ENCODE measurements around the gene IQSEC1.
"Not testable (repeated sequence)": the region's sequence is repeated elsewhere in the genome, so short reads cannot be mapped to it uniquely, and the experiment has no call there.

Gene IQSEC1

DNA sequence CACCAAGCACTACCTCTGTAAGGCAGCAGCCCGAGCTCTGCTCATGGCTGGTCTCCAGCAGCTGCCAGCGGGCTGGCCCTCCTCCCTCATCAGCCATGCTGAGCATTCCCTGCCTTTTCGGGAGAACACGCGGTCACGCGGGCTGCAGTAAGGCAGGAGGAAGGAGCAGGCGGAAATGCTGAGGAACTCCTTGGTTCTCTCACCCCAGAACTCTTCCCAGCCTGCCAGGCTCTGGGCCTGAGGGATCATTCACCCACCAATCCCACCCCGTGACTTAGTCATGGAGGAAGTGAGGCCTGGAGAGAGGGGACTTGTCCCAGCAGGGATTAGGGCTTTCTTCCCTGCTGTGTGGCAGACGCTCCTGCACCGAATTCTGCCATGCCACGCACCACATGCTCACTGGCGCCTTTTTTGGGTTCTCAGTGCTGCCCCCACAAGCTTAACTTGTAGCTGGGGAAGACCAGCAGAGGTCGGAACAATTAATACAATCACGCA is 189.0 kb downstream of the IQSEC1 start:
- Mint-ChIP-seq H3K27me3 (peaks cover 4% of the 10 kb centered on the region), H3K27ac (no peak overlapping the region), H3K4me3 (no peak overlapping the region), H3K4me1 (ENCODE audit: low read depth) (peaks cover 13% of the 10 kb centered on the region), H3K9me3 (ENCODE audit: low read depth) (no peaks in the 10 kb centered on the region), H3K36me3 (no peaks in the 10 kb centered on the region)

DNA sequence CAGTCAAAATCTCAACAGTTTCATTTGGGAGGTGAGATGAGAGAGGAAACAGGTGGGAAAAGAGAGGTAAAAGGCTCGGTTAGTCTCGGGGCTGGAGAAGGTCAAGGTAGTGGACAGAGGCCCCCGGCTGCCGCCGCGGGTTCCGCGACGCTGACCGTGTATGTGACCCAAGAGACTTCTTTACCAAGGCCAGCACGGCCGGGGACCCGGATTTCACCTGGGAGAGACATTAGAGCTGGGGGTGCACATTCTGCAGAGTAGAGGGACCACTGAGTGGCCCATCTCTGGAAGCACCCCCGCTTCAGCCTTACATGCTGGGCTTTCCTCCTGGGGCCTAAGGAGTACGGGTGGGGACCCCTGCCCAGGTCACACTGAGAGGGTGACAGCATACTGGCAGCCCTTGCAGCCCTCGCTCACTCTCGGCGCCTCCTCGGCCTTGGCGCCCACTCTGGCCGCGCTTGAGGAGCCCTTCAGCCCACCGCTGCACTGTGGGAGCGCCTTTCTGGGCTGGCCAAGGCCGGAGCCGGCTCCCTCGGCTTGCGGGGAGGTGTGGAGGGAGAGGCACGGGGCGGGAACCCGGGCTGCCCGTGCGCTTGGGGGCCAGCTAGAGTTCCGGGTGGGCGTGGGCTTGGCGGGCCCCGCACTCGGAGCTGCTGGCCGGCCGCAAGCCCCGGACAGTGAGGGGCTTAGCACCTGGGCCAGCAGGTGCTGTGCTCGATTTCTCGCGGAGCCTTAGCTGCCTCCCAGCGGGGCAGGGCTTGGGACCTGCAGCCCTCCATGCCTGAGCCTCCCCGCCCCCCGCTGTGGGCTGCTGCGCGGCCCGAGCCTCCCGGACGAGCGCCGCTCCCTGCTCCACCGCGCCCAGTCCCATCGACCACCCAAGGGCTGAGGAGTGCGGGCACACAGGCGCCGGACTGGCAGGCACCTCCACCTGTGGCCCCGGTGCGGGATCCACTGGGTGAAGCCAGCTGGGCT is 190.6 kb downstream of the IQSEC1 start:
- Mint-ChIP-seq H3K4me1 (ENCODE audit: low read depth) (peaks cover 13% of the 10 kb centered on the region), H3K36me3 (no peaks in the 10 kb centered on the region), H3K27ac (no peak overlapping the region), H3K9me3 (ENCODE audit: low read depth) (no peaks in the 10 kb centered on the region), H3K4me3 (no peak overlapping the region), H3K27me3 (peaks cover 4% of the 10 kb centered on the region)

DNA sequence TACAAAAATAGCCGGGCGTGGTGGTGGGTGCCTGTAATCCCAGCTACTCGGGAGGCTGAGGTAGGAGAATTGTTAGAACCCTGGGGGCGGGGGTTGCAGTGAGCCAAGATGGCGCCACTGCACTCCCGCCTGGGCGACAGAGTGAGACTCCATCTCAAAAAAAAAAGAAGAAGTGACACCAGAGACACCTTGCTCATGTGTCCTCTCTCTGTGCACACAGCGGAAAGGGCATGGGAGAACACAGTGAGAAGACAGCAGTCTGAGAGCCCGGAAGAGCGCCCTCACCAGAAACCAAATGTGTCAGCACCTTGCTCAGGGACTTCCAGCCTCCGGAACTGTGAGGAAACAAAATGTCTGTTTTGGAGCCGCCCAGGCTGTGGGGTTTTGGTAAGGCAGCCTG is 191.4 kb downstream of the IQSEC1 start:
- not testable (repeated sequence) for H3K27ac Mint-ChIP-seq; H3K9me3 Mint-ChIP-seq (ENCODE audit: low read depth); H3K36me3 Mint-ChIP-seq; H3K4me3 Mint-ChIP-seq; H3K27me3 Mint-ChIP-seq
- H3K4me1 Mint-ChIP-seq (ENCODE audit: low read depth), result peaks cover 11% of the 10 kb centered on the region

DNA sequence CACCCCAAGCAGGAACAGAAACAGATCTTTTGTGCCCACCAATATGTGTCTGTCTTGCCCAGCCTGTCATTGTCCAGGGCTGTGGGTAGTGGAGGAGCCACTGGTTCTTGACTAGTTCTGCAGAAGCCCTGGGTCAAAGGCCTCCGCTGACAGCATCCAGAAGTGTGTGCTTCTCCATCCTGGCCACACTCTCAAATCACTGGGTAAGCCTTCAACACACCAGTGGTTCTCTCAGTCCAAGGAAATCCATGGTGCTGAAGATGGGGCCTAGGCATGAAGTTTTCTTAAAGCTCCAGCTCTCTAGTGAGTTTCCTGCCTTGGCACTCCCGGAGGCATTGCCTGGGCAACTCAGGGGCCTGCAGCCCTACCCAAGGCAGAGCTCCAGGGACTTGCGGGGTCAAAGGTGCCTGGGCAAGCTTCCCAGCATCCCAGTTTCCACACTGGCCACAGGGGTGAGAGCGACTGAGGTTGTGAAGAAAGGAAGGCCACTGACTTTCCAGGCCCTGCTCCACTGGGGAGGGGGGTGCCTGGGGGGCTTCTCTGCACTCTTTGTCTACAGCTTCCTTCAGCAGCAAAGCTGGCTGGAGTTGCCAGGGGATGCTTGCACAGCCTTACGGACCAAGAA is 193.9 kb downstream of the IQSEC1 start:
- H3K4me1 Mint-ChIP-seq (ENCODE audit: low read depth), result no peaks in the 10 kb centered on the region
- no peak overlapping the region for H3K4me3 Mint-ChIP-seq
- H3K27ac Mint-ChIP-seq, result no peak overlapping the region
- no peaks in the 10 kb centered on the region for H3K36me3 Mint-ChIP-seq
- H3K9me3 Mint-ChIP-seq (ENCODE audit: low read depth), result no peaks in the 10 kb centered on the region
- H3K27me3 Mint-ChIP-seq, result peaks cover 7% of the 10 kb centered on the region

DNA sequence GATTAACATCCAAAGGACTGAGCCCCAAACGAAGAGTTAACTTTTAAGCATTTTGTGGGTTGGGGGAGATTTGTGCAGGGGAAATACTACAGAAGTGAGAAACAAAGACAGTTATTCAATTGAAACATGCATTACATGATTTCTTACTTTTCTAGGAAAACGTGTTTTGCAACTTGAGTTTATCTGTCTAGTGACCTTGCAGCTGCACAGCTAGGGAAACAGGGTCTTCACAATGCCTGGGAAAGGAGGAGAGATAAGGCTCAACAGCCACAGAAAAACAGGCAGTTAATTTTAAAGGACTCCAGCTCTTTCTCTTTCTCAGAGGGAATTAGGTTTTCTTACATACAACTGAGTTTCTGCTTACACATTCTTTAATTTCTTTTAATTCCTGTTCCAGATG is 194.5 kb downstream of the IQSEC1 start:
- not testable (repeated sequence) for H3K4me3 Mint-ChIP-seq

DNA sequence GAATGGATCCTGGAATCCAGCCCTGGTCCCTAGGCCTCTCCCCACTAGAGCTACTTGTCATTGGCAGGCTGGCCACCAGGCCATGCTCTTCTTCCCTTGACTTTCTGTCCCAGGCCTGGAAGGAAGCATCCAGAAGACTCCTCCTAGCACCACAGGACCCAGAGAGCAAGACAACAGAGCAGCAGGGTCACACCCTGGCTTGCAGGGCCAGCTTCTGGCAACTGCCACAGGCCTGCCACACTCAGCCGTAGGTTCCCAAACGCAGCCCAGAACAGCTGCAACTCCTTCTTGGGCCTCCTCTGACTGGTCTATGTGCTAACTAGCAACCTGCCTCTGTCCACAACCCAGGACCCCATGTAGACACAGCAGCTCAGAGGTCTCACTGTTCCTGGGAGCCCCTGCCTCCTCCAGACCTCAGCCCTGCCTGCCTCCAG is 195.1 kb downstream of the IQSEC1 start:
- Mint-ChIP-seq H3K4me1 (ENCODE audit: low read depth) (no peaks in the 10 kb centered on the region), H3K9me3 (ENCODE audit: low read depth) (no peaks in the 10 kb centered on the region), H3K27ac (no peak overlapping the region), H3K4me3 (no peak overlapping the region), H3K27me3 (peaks cover 7% of the 10 kb centered on the region), H3K36me3 (no peaks in the 10 kb centered on the region)

More for the DNA sequence above, 194.5 kb downstream of the IQSEC1 start:
- not testable (repeated sequence) for H3K9me3 Mint-ChIP-seq (ENCODE audit: low read depth); H3K27ac Mint-ChIP-seq; H3K36me3 Mint-ChIP-seq; H3K27me3 Mint-ChIP-seq; H3K4me1 Mint-ChIP-seq (ENCODE audit: low read depth)

DNA sequence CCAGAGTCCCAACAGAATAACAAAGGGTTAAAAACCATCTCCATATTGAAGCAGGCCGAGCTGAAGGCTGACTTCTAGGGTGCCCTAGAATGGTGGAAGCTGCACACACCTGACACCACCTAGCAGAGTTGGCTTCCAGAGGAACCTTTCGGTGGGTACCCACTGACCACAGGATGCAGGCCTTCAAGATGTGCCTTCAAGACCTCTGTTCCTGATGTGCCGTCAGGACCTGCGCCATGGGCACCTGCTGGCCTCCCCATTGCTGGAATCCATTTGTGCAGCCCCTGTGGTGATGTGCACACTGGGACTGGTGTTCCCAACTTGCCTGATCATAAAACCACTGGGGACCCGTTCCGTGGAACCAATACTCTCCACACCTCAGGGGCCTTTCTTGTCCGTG is 196.2 kb downstream of the IQSEC1 start:
- no peaks in the 10 kb centered on the region for H3K36me3 Mint-ChIP-seq
- no peak overlapping the region for H3K4me3 Mint-ChIP-seq
- no peaks in the 10 kb centered on the region for H3K4me1 Mint-ChIP-seq (ENCODE audit: low read depth)

DNA sequence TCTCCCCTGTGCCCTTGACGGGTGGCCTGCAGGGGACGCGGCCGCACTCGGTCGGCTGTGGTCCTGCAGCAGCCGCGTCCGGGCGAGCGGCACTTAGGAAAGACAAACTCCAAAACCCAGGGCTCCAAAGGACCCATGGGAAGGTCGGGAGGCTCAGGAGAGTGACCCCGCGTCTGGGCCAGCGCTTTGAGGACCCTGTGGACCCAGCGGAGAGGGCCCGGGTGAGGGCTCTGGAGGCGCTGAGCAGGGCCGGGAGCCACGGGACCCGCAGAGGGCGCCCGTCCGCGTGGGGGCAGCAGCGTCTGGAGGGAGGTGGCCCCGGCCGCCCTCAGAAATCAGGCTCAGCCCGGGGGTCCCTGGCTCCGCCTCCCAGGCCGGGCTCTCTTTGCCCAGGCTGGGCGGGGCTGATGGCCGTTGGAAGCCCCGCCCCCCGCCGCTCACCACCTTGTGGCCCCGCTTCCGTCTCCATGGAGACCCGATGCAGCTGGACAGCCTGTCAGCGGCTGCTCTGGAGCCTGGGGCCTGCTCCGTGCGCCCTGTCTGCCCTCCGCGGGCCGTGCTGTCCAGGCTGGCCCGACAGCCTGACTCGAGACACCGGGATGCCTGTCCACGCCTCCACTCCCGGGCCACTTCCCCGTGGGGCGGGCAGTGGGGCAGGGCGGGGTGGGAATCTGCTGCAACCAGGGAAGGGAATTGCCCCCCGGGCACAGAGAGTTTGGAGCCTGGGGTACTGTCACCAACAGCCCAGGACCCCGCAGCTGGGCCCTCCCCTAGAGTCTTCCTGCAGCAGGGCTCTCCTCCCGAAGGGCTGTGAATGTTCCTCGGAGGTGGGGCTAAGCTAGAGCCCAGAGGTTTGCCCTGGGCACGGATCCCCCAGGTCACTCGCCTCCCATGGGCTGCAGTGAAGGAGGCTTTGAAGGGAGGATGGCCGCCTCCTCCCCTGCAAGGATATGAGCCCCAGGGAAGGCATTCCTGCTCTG is 197.1 kb downstream of the IQSEC1 start:
- H3K4me1 Mint-ChIP-seq (ENCODE audit: low read depth), result no peaks in the 10 kb centered on the region
- no peak overlapping the region for H3K27ac Mint-ChIP-seq
- H3K36me3 Mint-ChIP-seq, result no peaks in the 10 kb centered on the region
- no peaks in the 10 kb centered on the region for H3K9me3 Mint-ChIP-seq (ENCODE audit: low read depth)
- no peak overlapping the region for H3K4me3 Mint-ChIP-seq
- peaks cover 7% of the 10 kb centered on the region for H3K27me3 Mint-ChIP-seq

More for the DNA sequence above, 196.2 kb downstream of the IQSEC1 start:
- H3K27me3 Mint-ChIP-seq, result peaks cover 7% of the 10 kb centered on the region
- no peak overlapping the region for H3K27ac Mint-ChIP-seq
- no peaks in the 10 kb centered on the region for H3K9me3 Mint-ChIP-seq (ENCODE audit: low read depth)

DNA sequence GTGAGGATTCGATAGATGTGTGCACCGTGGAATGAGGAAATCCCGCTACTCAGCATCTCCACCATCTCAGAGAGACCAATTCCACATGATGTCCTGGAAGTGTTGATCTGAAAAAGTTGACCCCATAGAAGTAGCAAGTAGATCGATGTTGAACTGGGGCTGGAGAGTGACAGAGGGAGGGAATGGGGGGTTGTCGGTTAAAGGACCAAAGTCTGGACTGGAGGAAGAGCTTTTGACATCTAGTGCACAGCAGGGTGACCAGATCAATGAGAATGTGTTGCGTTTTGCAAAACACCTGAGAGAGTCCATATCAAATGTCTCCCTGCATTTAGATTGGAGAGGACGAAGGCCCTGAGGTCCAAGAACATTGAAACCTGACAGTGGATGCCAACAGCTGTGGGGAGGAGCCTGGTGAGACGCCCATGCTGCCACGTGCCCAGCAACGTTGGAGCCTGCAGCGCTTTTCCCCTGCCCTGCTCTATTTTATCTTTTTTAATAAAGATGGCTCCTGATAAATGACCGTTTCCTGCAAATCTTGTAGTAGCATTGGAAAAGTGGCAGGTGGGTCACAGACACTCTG is 201.7 kb downstream of the IQSEC1 start:
- no peaks in the 10 kb centered on the region for H3K36me3 Mint-ChIP-seq
- peaks cover 15% of the 10 kb centered on the region for H3K4me1 Mint-ChIP-seq (ENCODE audit: low read depth)
- H3K27me3 Mint-ChIP-seq, result peaks cover 12% of the 10 kb centered on the region
- no peak overlapping the region for H3K4me3 Mint-ChIP-seq
- H3K9me3 Mint-ChIP-seq (ENCODE audit: low read depth), result no peaks in the 10 kb centered on the region
- no peak overlapping the region for H3K27ac Mint-ChIP-seq

DNA sequence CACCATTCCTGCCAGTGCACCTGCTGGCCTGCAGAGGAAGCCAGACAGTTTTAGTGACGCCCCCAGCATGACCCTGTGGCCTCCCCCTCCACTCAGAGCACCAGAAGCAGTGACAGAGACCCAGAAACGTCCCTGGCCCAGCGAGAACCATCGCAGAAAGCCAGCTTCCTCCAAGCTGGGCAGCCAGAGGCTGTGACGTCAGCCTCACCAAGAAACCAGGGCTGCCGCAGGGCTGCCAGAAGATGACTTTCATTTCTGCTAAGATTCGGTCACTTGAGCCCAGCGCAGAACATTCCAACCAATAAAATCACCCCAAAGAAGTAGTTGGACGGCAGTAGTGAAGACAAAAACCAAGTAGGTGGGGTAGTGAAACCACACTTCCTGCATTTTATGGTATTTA is 202.3 kb downstream of the IQSEC1 start:
- peaks cover 15% of the 10 kb centered on the region for H3K4me1 Mint-ChIP-seq (ENCODE audit: low read depth)
- no peak overlapping the region for H3K4me3 Mint-ChIP-seq
- no peaks in the 10 kb centered on the region for H3K9me3 Mint-ChIP-seq (ENCODE audit: low read depth)
- peaks cover 12% of the 10 kb centered on the region for H3K27me3 Mint-ChIP-seq
- no peak overlapping the region for H3K27ac Mint-ChIP-seq
- no peaks in the 10 kb centered on the region for H3K36me3 Mint-ChIP-seq

DNA sequence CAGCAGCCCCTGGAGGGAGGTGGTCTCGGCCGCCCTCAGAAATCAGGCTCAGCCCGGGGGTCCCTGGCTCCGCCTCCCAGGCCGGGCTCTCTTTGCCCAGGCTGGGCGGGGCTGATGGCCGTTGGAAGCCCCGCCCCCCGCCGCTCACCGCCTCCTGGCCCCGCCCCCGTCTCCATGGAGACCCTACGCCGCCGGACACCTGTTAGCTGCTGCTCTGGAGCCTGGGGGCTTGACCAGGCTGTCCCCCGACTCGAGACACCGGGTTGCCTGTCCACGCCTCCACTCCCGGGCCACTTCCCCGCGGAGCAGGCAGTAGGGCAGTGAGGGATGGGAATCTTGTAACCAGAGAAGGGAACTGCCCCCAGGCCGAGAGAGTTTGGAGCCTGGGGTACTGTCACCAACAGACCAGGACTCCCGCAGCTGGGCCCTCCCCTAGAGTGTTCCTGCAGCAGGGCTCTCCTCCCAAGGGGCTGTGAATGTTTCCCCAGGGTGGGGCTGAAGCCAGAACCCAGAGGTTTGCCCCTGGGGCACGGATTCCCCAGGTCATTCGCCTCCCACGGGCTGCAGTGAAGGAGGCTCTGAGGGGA is 204.1 kb downstream of the IQSEC1 start:
- Mint-ChIP-seq H3K4me1 (ENCODE audit: low read depth) (peaks cover 15% of the 10 kb centered on the region), H3K27me3 (peaks cover 5% of the 10 kb centered on the region), H3K9me3 (ENCODE audit: low read depth) (no peaks in the 10 kb centered on the region), H3K4me3 (peak overlapping the region; percentile 20), H3K27ac (no peak overlapping the region), H3K36me3 (peaks cover 2% of the 10 kb centered on the region)

DNA sequence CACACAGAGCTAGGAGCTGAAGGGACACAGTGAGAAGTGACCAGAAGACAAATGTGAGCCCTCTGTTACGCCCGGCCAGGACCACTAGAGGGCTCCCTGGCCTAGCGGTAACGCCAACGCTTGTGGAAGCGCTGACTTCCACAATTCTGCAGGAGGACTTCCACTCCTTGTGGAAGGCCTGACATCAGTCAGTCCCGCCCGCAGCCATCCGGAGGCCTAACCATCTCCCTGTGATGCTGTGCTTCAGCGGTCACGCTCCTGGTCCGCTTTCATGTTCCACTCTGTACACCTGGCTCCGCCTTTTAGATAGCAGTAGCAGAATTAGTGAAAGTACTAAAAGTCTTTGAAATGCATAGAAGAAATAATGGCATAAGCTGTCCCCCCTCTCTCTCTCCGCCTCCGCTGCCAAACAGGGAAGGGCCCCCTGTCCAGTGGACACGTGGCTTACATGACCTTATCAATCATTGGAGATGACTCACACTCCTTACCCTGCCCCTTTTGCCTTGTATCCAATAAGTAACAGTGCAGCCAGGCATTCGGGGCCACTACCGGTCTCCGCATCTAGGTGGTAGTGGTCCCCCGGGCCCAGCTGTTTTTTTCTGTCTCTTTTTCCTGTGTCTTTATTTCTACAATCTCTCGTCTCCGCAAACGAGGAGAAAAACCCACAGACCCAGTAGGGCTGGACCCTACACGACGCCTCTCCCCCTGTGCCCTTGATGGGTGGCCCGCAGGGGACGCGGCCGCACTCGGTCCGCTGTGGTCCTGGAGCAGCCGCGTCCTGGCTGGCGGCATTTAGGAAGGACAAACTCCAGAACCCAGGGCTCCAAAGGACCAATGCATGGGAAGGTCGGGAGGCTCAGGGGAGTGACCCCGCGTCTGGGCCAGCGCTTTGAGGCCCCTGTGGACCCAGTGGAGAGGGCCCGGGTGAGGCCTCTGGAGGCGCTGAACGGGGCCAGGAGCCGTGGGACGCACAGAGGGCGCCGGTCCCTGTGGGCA is 204.9 kb downstream of the IQSEC1 start:
- Mint-ChIP-seq H3K36me3 (peaks cover 2% of the 10 kb centered on the region), H3K4me3 (peak overlapping the region; percentile 87), H3K27me3 (peaks cover 5% of the 10 kb centered on the region), H3K27ac (no peak overlapping the region), H3K4me1 (ENCODE audit: low read depth) (peaks cover 15% of the 10 kb centered on the region), H3K9me3 (ENCODE audit: low read depth) (no peaks in the 10 kb centered on the region)

DNA sequence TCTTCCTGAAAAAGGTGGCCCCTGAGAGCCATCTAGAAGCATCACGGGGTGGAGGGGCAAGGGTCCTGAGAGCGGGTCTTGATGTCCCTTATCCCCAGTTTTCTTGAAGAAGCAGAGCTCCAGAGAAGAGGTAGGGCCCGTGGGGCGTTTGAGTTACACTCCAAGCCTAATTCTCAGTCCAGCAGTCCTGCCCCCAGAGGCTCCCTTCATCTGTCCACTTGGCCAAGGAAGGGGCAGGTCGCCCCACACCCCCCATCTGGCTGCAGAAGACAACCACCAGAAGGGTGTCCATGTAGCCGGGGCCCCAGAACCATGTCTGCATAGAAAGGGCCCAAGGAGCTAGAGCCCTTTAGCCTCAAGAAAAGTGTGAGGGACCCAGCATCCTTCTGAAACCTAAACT is 206.4 kb downstream of the IQSEC1 start:
- Mint-ChIP-seq H3K36me3 (peaks cover 2% of the 10 kb centered on the region), H3K4me3 (no peak overlapping the region), H3K27ac (no peak overlapping the region), H3K27me3 (peaks cover 5% of the 10 kb centered on the region), H3K9me3 (ENCODE audit: low read depth) (no peaks in the 10 kb centered on the region), H3K4me1 (ENCODE audit: low read depth) (peaks cover 15% of the 10 kb centered on the region)

Data from activated naive CD8-positive, alpha-beta T cell (primary cell).